ENCODE results near the gene ADAM15. TPM values are rescaled to one million over a fixed set of nuclear protein-coding genes. Genes with fewer than 3 reads are reported as not detected.

Gene ADAM15
- total and polyA plus RNA-seq, 4 donors, result 10.8 to 26.8 (median 17.5) TPM

DNA sequence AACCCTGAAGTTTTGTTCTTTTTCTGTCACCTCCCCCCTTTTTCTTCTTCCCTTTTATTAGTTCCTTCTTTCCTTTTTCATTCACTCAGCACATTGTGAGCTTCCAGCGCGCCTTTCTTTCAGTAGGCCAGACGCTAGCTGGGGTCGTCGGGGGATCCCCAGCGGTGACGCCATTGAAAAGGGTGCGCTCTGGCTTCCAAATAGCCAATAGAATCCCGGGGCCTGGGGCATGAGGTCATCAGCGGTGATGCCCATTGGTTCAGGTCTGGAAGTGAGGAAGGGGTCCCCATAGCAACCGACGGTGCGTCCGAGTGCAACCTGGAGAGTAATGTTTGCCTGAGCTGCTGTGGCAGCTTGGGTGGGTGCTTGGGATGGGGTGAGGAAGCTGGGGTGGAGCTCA, 20.6 kb downstream of the ADAM15 start:
- Histone ChIP-seq H3K9ac (ENCODE audit: low read depth in 1 of 2, low read length in 2 of 2) (no peak overlapping the region), H3K4me3 (ENCODE audit: low read depth in 1 of 3, low read length in 3 of 3) (no peak overlapping the region), H3K4me1 (ENCODE audit: control insufficient read depth in 4 of 4, insufficient read depth in 4 of 4, low read length in 3 of 4) (peaks cover 4 to 12% (median 7%) of the 10 kb centered on the region in 4 donors), H3K9me3 (ENCODE audit: control insufficient read depth in 4 of 4, low read length in 3 of 4) (no peaks in the 10 kb centered on the region), H3K27ac (ENCODE audit: low read depth in 1 of 2, low read length in 2 of 2) (no peak overlapping the region), H3K36me3 (ENCODE audit: control insufficient read depth in 4 of 4, insufficient read depth in 3 of 4, low read depth in 1 of 4, low read length in 3 of 4) (peaks cover 0 to 2% (median 0%) of the 10 kb centered on the region in 4 donors), H3K27me3 (ENCODE audit: control insufficient read depth in 4 of 4, insufficient read depth in 4 of 4, low read length in 3 of 4) (no peaks in the 10 kb centered on the region)
- WGBS, result 52% methylated on average over 14 of the region's 14 CpGs
- TF ChIP-seq TAF1 (conservative IDR thresholded peaks at IDR 0.05) (no peak), JUND (IDR thresholded peaks at IDR 0.05) (no peak), RAD21 (IDR thresholded peaks at IDR 0.05) (no peak), FOXA2 (IDR thresholded peaks at IDR 0.05) (no peak), EGR1 (IDR thresholded peaks at IDR 0.05; ENCODE audit: low read depth in 2 of 2) (no peak), HNF4A (conservative IDR thresholded peaks at IDR 0.05) (no peak), RXRA (IDR thresholded peaks at IDR 0.05) (no peak), YY1 (IDR thresholded peaks at IDR 0.05) (no peak), NR2F2 (IDR thresholded peaks at IDR 0.05) (no peak), FOXA1 (IDR thresholded peaks at IDR 0.05) (no peak), GABPA (IDR thresholded peaks at IDR 0.05 in 1 of 2, conservative IDR thresholded peaks at IDR 0.05 in 1 of 2) (no peak), SP1 (IDR thresholded peaks at IDR 0.05) (no peak), HNF4G (IDR thresholded peaks at IDR 0.05) (no peak)
- TF ChIP-seq, protein P1, sequence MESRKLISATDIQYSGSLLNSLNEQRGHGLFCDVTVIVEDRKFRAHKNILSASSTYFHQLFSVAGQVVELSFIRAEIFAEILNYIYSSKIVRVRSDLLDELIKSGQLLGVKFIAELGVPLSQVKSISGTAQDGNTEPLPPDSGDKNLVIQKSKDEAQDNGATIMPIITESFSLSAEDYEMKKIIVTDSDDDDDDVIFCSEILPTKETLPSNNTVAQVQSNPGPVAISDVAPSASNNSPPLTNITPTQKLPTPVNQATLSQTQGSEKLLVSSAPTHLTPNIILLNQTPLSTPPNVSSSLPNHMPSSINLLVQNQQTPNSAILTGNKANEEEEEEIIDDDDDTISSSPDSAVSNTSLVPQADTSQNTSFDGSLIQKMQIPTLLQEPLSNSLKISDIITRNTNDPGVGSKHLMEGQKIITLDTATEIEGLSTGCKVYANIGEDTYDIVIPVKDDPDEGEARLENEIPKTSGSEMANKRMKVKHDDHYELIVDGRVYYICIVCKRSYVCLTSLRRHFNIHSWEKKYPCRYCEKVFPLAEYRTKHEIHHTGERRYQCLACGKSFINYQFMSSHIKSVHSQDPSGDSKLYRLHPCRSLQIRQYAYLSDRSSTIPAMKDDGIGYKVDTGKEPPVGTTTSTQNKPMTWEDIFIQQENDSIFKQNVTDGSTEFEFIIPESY (IDR thresholded peaks at IDR 0.05), result no peak
- TF ChIP-seq, protein P2, sequence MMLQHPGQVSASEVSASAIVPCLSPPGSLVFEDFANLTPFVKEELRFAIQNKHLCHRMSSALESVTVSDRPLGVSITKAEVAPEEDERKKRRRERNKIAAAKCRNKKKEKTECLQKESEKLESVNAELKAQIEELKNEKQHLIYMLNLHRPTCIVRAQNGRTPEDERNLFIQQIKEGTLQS (IDR thresholded peaks at IDR 0.05), result no peak
- TF ChIP-seq, protein P3, sequence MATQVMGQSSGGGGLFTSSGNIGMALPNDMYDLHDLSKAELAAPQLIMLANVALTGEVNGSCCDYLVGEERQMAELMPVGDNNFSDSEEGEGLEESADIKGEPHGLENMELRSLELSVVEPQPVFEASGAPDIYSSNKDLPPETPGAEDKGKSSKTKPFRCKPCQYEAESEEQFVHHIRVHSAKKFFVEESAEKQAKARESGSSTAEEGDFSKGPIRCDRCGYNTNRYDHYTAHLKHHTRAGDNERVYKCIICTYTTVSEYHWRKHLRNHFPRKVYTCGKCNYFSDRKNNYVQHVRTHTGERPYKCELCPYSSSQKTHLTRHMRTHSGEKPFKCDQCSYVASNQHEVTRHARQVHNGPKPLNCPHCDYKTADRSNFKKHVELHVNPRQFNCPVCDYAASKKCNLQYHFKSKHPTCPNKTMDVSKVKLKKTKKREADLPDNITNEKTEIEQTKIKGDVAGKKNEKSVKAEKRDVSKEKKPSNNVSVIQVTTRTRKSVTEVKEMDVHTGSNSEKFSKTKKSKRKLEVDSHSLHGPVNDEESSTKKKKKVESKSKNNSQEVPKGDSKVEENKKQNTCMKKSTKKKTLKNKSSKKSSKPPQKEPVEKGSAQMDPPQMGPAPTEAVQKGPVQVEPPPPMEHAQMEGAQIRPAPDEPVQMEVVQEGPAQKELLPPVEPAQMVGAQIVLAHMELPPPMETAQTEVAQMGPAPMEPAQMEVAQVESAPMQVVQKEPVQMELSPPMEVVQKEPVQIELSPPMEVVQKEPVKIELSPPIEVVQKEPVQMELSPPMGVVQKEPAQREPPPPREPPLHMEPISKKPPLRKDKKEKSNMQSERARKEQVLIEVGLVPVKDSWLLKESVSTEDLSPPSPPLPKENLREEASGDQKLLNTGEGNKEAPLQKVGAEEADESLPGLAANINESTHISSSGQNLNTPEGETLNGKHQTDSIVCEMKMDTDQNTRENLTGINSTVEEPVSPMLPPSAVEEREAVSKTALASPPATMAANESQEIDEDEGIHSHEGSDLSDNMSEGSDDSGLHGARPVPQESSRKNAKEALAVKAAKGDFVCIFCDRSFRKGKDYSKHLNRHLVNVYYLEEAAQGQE (IDR thresholded peaks at IDR 0.05), result no peak
- TF ChIP-seq, protein P4, sequence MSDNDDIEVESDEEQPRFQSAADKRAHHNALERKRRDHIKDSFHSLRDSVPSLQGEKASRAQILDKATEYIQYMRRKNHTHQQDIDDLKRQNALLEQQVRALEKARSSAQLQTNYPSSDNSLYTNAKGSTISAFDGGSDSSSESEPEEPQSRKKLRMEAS (IDR thresholded peaks at IDR 0.05), result no peak
- DNase-seq (ENCODE audit: low spot score), result no peak

DNA sequence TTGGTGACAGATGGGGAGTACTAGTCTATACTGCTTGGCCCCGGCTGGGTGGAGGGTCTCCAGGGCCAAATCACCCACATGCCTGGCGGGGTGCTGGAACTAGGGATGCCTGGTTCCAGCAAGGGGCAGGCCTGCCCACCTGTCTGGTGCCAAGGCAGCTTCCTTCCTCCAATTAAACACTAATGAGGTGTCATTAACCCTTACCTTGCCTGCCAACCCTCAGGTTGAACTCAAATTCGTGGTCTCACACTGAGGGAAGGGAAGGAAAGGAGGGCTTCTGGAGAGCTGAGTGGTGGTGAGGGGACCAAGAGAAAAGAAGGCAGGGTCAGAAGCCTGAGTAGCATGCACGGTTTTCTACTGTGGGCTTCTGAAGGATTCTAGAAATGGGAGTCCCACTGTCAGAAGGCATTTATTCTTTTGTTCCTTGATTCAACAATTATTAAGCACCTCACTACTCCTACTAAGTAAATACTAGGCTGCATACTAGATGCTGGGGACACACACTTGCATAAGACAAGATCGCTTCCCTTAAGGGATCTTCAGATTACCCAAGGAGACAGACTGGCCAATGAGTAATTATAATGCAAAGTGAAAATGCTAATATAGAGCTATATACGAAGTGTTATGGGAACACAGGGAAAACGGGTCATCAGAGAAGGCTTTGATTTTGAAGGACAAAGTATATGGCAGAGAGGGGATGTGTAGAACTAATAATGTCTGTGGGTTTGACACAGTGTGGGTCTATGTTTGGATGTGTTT, 21.6 kb downstream of the ADAM15 start:
- WGBS, result 68% methylated on average over 7 of the region's 7 CpGs
- Histone ChIP-seq H3K36me3 (ENCODE audit: control insufficient read depth in 4 of 4, insufficient read depth in 3 of 4, low read depth in 1 of 4, low read length in 3 of 4) (peaks cover 0 to 2% (median 0%) of the 10 kb centered on the region in 4 donors), H3K9me3 (ENCODE audit: control insufficient read depth in 4 of 4, low read length in 3 of 4) (no peaks in the 10 kb centered on the region), H3K4me3 (ENCODE audit: low read depth in 1 of 3, low read length in 3 of 3) (no peak overlapping the region), H3K27ac (ENCODE audit: low read depth in 1 of 2, low read length in 2 of 2) (no peak overlapping the region), H3K27me3 (ENCODE audit: control insufficient read depth in 4 of 4, insufficient read depth in 4 of 4, low read length in 3 of 4) (no peaks in the 10 kb centered on the region), H3K4me1 (ENCODE audit: control insufficient read depth in 4 of 4, insufficient read depth in 4 of 4, low read length in 3 of 4) (peaks cover 4 to 12% (median 7%) of the 10 kb centered on the region in 4 donors), H3K9ac (ENCODE audit: low read depth in 1 of 2, low read length in 2 of 2) (no peak overlapping the region)
- no peak for DNase-seq (ENCODE audit: low spot score)
- TF ChIP-seq RAD21 (IDR thresholded peaks at IDR 0.05) (no peak), JUND (IDR thresholded peaks at IDR 0.05) (no peak), HNF4A (conservative IDR thresholded peaks at IDR 0.05) (no peak), HNF4G (IDR thresholded peaks at IDR 0.05) (no peak), FOXA2 (IDR thresholded peaks at IDR 0.05) (no peak), EGR1 (IDR thresholded peaks at IDR 0.05; ENCODE audit: low read depth in 2 of 2) (no peak), YY1 (IDR thresholded peaks at IDR 0.05) (no peak), GABPA (IDR thresholded peaks at IDR 0.05 in 1 of 2, conservative IDR thresholded peaks at IDR 0.05 in 1 of 2) (no peak)
- TF ChIP-seq, protein P5, sequence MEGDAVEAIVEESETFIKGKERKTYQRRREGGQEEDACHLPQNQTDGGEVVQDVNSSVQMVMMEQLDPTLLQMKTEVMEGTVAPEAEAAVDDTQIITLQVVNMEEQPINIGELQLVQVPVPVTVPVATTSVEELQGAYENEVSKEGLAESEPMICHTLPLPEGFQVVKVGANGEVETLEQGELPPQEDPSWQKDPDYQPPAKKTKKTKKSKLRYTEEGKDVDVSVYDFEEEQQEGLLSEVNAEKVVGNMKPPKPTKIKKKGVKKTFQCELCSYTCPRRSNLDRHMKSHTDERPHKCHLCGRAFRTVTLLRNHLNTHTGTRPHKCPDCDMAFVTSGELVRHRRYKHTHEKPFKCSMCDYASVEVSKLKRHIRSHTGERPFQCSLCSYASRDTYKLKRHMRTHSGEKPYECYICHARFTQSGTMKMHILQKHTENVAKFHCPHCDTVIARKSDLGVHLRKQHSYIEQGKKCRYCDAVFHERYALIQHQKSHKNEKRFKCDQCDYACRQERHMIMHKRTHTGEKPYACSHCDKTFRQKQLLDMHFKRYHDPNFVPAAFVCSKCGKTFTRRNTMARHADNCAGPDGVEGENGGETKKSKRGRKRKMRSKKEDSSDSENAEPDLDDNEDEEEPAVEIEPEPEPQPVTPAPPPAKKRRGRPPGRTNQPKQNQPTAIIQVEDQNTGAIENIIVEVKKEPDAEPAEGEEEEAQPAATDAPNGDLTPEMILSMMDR (IDR thresholded peaks at IDR 0.05; ENCODE audit: low read depth, low read length, missing input control), result no peak
